Neutrophil (primary cell): ENCODE data around the gene CDKN1B.
A peak's percentile ranks its signal among the peaks of the same experiment; 100 is the strongest.

Experiments used
- H3K27ac ChIP-seq: fragments of 200-600 bp; sonication (generic); 2 replicates; pipeline ENCODE4 v1.5.1; 2016; ENCODE audit warnings: mild to moderate bottlenecking, moderate library complexity
- H3K27me3 ChIP-seq: fragments of 200-600 bp; sonication (generic); 2 replicates; pipeline ENCODE4 v1.6.0; 2016; ENCODE audit warnings: mild to moderate bottlenecking
- H3K36me3 ChIP-seq: fragments of 200-600 bp; sonication (generic); 2 replicates; pipeline ENCODE4 v1.5.1; 2017
- H3K4me1 ChIP-seq, 2 experiments: fragments of 200-600 bp in 1 of 2; sonication (generic) in 1 of 2; 1 replicate in 1 of 2; 2 replicates in 1 of 2; pipeline versions ENCODE4 v1.5.1 to v1.6.1; 2013 to 2016; ENCODE audit warnings: low read depth in 1 of 2, low read length in 1 of 2, mild to moderate bottlenecking in 1 of 2, moderate library complexity in 1 of 2; ENCODE audit not compliant: control insufficient read depth in 1 of 2, insufficient read depth in 1 of 2
- H3K4me3 ChIP-seq, 2 experiments: fragments of 200-600 bp in 1 of 2; sonication (generic) in 1 of 2; 1 replicate in 1 of 2; 2 replicates in 1 of 2; pipeline ENCODE4 v1.5.1; 2013 to 2016; ENCODE audit warnings: low read depth in 1 of 2, low read length in 1 of 2, mild to moderate bottlenecking in 1 of 2, moderate library complexity in 1 of 2
- H3K9me3 ChIP-seq: fragments of 200-600 bp; sonication (generic); 2 replicates; pipeline ENCODE4 v1.5.1; 2016
- TF ChIP-seq, protein P1 (sequence below): fragments of 200-600 bp; sonication (generic); IDR thresholded peaks from 2 replicates; pipeline ENCODE4 v1.5.1; 2016; ENCODE audit warnings: antibody characterized with exemption

Gene CDKN1B

DNA sequence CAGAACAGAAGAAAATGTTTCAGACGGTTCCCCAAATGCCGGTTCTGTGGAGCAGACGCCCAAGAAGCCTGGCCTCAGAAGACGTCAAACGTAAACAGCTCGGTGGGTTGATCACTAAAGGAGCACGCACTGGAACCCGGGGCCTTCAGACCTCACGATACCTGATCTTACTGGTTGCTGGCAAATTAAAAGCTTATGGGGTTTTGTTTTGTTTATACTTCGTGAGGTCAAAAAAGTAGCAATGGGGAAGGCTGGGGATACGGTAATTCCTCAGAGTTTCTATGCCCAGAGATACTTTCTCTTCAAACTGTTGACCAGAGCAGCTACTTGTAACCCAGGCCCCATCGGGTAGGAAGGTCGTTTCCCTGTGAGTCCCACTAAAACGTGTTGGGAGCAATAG lies 1.7 kb downstream of the CDKN1B start:
- no peaks in the 10 kb centered on the region for H3K9me3 ChIP-seq
- no peaks in the 10 kb centered on the region for H3K27me3 ChIP-seq
- H3K4me3 ChIP-seq: peak overlapping the region; percentile 91
- TF ChIP-seq, protein P1, sequence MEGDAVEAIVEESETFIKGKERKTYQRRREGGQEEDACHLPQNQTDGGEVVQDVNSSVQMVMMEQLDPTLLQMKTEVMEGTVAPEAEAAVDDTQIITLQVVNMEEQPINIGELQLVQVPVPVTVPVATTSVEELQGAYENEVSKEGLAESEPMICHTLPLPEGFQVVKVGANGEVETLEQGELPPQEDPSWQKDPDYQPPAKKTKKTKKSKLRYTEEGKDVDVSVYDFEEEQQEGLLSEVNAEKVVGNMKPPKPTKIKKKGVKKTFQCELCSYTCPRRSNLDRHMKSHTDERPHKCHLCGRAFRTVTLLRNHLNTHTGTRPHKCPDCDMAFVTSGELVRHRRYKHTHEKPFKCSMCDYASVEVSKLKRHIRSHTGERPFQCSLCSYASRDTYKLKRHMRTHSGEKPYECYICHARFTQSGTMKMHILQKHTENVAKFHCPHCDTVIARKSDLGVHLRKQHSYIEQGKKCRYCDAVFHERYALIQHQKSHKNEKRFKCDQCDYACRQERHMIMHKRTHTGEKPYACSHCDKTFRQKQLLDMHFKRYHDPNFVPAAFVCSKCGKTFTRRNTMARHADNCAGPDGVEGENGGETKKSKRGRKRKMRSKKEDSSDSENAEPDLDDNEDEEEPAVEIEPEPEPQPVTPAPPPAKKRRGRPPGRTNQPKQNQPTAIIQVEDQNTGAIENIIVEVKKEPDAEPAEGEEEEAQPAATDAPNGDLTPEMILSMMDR: no peak
- H3K36me3 ChIP-seq: peaks cover 36% of the 10 kb centered on the region
- H3K27ac ChIP-seq: peak overlapping the region; percentile 95
- peaks cover 64 to 72% of the 10 kb centered on the region in 2 experiments for H3K4me1 ChIP-seq

DNA sequence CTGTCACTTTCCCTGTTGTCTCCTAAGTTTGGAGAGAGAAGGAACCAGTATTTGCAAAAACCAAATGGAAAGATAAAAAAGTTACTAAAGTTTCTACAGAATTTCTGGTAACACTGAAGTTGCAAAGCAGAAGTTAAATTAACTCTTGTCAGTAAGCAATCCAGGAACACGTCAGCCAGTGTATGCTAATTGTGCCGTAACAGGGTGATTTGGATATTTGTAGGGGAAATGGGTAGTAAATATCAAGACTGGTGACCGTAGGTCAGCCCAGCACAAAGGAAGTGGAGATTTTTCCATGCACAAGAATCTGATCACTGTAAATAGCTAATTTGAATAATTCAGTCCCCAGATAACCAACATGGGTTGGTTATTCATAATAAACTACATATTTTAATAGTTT lies 2.3 kb downstream of the CDKN1B start:
- Histone ChIP-seq H3K36me3 (peaks cover 36% of the 10 kb centered on the region), H3K4me3 (peak overlapping the region; percentile 91), H3K27me3 (no peaks in the 10 kb centered on the region), H3K4me1 (peaks cover 57 to 66% of the 10 kb centered on the region in 2 experiments), H3K9me3 (no peaks in the 10 kb centered on the region), H3K27ac (peak overlapping the region; percentile 95)
- TF ChIP-seq, protein P1: no peak

DNA sequence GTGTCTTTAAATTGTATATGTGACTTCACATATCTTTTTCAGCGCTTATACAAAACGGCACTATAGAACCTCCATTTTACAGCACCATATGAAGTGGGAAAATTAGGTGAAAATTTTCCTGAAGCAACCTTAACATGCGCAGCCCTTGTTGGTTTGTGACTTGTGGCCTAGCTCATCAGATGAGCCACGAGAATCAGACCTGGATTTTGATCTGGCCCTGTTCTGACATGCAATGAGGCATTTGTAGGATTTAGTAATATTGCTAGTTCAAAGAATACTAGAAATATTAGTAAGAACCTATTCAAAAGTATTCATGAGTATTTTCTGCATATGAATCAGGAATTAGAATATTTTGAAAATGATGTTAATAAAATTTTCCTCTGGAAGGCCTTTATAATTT lies 2.9 kb downstream of the CDKN1B start:
- Histone ChIP-seq H3K27me3 (no peaks in the 10 kb centered on the region), H3K9me3 (no peaks in the 10 kb centered on the region), H3K4me1 (peaks cover 52 to 61% of the 10 kb centered on the region in 2 experiments), H3K36me3 (peaks cover 36% of the 10 kb centered on the region), H3K27ac (peak overlapping the region; percentile 95), H3K4me3 (peak overlapping the region; percentile 91)
- TF ChIP-seq, protein P1: no peak

DNA sequence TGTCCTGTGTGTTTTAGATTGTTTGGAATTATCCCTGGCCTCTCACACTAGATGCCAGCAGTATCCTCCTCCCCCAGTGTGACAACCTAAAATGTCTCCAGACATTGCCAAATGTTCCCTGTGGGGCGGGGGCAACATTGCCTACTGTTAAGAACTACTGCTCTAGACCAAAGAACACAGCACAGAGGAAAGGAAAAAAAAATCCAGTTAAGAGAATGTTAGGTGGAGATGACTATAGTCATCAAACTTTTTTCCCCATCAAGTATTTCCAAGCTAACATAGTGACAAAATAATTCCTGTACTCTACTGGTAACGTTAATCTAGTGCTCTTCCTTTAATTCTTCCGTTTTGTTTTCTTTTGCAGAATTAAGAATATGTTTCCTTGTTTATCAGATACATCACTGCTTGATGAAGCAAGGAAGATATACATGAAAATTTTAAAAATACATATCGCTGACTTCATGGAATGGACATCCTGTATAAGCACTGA lies 3.5 kb downstream of the CDKN1B start:
- Histone ChIP-seq H3K4me1 (peaks cover 45 to 54% of the 10 kb centered on the region in 2 experiments), H3K4me3 (peak overlapping the region; percentile 91), H3K27ac (peak overlapping the region; percentile 95), H3K9me3 (no peaks in the 10 kb centered on the region), H3K27me3 (no peaks in the 10 kb centered on the region), H3K36me3 (peaks cover 36% of the 10 kb centered on the region)
- TF ChIP-seq, protein P1: no peak

DNA sequence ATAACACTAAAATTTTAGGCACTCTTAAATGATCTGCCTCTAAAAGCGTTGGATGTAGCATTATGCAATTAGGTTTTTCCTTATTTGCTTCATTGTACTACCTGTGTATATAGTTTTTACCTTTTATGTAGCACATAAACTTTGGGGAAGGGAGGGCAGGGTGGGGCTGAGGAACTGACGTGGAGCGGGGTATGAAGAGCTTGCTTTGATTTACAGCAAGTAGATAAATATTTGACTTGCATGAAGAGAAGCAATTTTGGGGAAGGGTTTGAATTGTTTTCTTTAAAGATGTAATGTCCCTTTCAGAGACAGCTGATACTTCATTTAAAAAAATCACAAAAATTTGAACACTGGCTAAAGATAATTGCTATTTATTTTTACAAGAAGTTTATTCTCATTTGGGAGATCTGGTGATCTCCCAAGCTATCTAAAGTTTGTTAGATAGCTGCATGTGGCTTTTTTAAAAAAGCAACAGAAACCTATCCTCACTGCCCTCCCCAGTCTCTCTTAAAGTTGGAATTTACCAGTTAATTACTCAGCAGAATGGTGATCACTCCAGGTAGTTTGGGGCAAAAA lies 4.1 kb downstream of the CDKN1B start:
- Histone ChIP-seq H3K4me1 (peaks cover 42 to 50% of the 10 kb centered on the region in 2 experiments), H3K4me3 (peak overlapping the region; percentile 91 to 96), H3K9me3 (no peaks in the 10 kb centered on the region), H3K36me3 (peaks cover 36% of the 10 kb centered on the region), H3K27ac (peak overlapping the region; percentile 95), H3K27me3 (no peaks in the 10 kb centered on the region)
- TF ChIP-seq, protein P1: no peak
